HFFc6 (cell line): ENCODE measurements around the gene GPR142. TPM values are rescaled to one million over a fixed set of nuclear protein-coding genes. Genes with fewer than 3 reads are reported as not detected.

Experiments used
- DNase-seq: peaks from one replicate; pipeline ENCODE4 v3.0.0-alpha.2; 2018
- H3K27ac Mint-ChIP-seq: 2 replicates; pipeline ENCODE4 v1.8.0; 2020; ENCODE audit warnings: mild to moderate bottlenecking, mixed read lengths
- H3K27me3 Mint-ChIP-seq: 2 replicates; pipeline ENCODE4 v1.8.0; 2021; ENCODE audit warnings: mild to moderate bottlenecking, moderate library complexity, mixed read lengths; ENCODE audit not compliant: insufficient read depth
- H3K36me3 Mint-ChIP-seq: 2 replicates; pipeline ENCODE4 v1.8.0; 2021; ENCODE audit warnings: low read depth, mixed read lengths
- H3K4me1 Mint-ChIP-seq: 2 replicates; pipeline ENCODE4 v1.8.0; 2020; ENCODE audit warnings: low read depth, mixed read lengths
- H3K4me3 Mint-ChIP-seq: 2 replicates; pipeline ENCODE4 v1.8.0; 2020; ENCODE audit warnings: mild to moderate bottlenecking, moderate library complexity, mixed read lengths
- H3K9me3 Mint-ChIP-seq: 2 replicates; pipeline ENCODE4 v1.8.0; 2020; ENCODE audit warnings: mild to moderate bottlenecking, mixed read lengths
- total RNA-seq, 6 experiments: library from RNA; stranded (reverse); fragmentation: NEBNext Ultra II Directional; extraction: Animal tissue kit (Norgen Biotek cat#: 25700); gene quantifications; 2 replicates in 1 of 6; 3 replicates in 5 of 6; pipeline ENCODE4 v1.2.3, GENCODE V29; 2021
- TF ChIP-seq, protein P1 (sequence below): fragments of 200-600 bp; sonication (generic); IDR thresholded peaks from 2 replicates; pipeline ENCODE4 v1.5.0; 2021; ENCODE audit warnings: antibody characterized with exemption, mild to moderate bottlenecking

The GPR142 gene
- total RNA-seq, 6 experiments from 2014 or later = not detected

- H3K9me3 Mint-ChIP-seq = peaks cover 70% of the 10 kb centered on the region
- TF ChIP-seq, protein P1, sequence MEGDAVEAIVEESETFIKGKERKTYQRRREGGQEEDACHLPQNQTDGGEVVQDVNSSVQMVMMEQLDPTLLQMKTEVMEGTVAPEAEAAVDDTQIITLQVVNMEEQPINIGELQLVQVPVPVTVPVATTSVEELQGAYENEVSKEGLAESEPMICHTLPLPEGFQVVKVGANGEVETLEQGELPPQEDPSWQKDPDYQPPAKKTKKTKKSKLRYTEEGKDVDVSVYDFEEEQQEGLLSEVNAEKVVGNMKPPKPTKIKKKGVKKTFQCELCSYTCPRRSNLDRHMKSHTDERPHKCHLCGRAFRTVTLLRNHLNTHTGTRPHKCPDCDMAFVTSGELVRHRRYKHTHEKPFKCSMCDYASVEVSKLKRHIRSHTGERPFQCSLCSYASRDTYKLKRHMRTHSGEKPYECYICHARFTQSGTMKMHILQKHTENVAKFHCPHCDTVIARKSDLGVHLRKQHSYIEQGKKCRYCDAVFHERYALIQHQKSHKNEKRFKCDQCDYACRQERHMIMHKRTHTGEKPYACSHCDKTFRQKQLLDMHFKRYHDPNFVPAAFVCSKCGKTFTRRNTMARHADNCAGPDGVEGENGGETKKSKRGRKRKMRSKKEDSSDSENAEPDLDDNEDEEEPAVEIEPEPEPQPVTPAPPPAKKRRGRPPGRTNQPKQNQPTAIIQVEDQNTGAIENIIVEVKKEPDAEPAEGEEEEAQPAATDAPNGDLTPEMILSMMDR = no peak
- H3K27ac Mint-ChIP-seq = no peak overlapping the region
- H3K36me3 Mint-ChIP-seq = peaks cover 12% of the 10 kb centered on the region; the same call in 1 of the 2 replicates
- no peak for DNase-seq
- H3K27me3 Mint-ChIP-seq = no peaks in the 10 kb centered on the region; the same call in 1 of the 2 replicates
- no peak overlapping the region for H3K4me3 Mint-ChIP-seq
- H3K4me1 Mint-ChIP-seq = no peaks in the 10 kb centered on the region
Measured at GRCh38 chr17:74386386-74386785, 19.1 kb downstream of the GPR142 start.

- H3K4me3 Mint-ChIP-seq = no peak overlapping the region
- H3K9me3 Mint-ChIP-seq = peaks cover 77% of the 10 kb centered on the region
- H3K27ac Mint-ChIP-seq = no peak overlapping the region
- no peaks in the 10 kb centered on the region for H3K4me1 Mint-ChIP-seq
- no peaks in the 10 kb centered on the region; the same call in 1 of the 2 replicates for H3K27me3 Mint-ChIP-seq
- DNase-seq = no peak
- peaks cover 11% of the 10 kb centered on the region; the same call in 1 of the 2 replicates for H3K36me3 Mint-ChIP-seq
- TF ChIP-seq, protein P1 = no peak
Measured at GRCh38 chr17:74387365-74388218, 20.3 kb downstream of the GPR142 start.

DNA sequence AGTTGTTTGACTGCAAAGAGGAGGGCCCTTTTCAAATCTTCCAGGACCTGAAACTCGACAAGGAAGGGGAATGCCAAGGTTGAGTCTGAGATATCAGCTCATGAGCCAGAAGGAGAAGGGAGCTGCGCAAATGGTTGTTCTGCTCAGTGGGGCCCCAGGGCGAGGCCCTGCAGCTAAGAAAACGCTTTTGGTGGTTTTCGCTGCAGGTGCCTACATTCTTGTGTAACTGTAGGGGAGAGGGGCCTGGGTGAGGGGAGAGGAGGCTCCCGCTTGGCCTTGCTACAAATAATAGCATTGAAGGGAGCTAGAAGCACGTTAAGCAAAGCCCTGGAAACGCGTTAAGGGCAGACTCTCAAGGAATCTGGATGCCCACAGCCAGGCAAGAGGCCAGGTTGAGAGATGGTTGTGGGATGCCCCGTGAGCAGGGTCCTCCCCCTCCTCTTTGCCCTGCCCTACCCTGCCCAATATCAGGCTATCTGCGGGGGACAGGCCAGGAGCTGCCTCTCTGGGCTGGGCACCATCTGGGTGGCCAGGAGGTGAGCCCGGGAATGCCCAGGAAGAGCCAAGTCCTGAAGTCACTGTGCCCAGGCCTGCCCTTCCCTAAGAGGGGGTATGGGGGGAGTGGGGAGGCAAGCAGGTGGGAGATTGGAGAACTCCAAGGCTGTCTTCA is 21.9 kb downstream of the GPR142 start:
- Mint-ChIP-seq H3K4me1 (no peaks in the 10 kb centered on the region), H3K27ac (no peak overlapping the region), H3K4me3 (no peak overlapping the region), H3K36me3 (peaks cover 7% of the 10 kb centered on the region; the same call in 1 of the 2 replicates), H3K9me3 (peaks cover 83% of the 10 kb centered on the region), H3K27me3 (no peaks in the 10 kb centered on the region; the same call in none of the 2 replicates)
- TF ChIP-seq, protein P1 = no peak
- DNase-seq = no peak

DNA sequence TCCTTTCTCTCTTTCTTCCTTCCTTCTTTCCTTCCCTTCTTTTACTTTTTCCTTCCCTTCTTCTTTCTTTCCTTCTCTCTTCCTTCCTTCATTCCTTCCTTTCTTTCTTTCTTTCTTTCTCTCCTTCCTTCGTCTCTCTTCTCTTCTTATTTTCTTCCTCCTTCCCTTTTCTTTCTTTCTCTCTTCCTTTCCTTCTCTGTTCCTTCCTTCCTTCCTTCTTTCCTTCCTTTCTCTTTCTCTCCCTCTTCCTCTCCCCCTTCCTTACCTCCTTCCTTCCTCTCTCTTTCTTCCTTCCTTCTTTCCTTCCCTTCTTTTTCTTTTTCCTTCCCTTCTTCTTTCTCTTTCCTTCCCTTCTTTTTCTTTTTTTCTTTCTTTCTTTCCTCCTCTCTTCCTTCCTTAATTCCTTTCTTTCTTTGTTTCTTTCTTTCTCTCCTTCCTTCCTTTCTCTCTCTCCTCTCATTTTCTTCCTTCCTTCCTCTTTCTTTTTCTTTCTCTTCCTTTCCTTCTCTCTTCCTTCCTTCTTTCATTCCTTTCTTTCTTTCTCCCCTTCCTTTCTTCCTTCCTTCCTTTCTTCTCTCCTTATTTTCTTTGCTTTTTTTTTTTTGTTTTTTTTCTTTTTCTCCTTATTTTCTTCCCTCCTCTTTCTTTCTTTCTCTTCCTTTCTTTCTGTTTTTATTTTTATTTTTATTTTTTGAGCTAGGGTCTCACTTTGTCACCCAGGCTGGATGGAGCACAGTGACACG is 22.8 kb downstream of the GPR142 start:
- TF ChIP-seq, protein P1 = no peak
- H3K27ac Mint-ChIP-seq = no peak overlapping the region
- no peak overlapping the region for H3K4me3 Mint-ChIP-seq
- DNase-seq = no peak
- H3K36me3 Mint-ChIP-seq = peaks cover 11% of the 10 kb centered on the region
- peaks cover 81% of the 10 kb centered on the region for H3K9me3 Mint-ChIP-seq
- no peaks in the 10 kb centered on the region for H3K4me1 Mint-ChIP-seq
- no peaks in the 10 kb centered on the region; the same call in none of the 2 replicates for H3K27me3 Mint-ChIP-seq
